Dedifferentiated amniotic fluid mesenchymal stem cell (primary cell): ENCODE results near the gene SVBP.

Experiments used
- DNase-seq: peaks from one replicate; pipeline ENCODE4 v3.0.0-alpha.2; 2016; ENCODE audit errors: extremely low spot score

SVBP gene

GRCh38 chr1:42806171-42806570 is 11.0 kb downstream of the SVBP start:
- no peak for DNase-seq

- no peak for DNase-seq
These were observed 15.2 kb downstream of the SVBP start for GRCh38 chr1:42801832-42802473.

DNA sequence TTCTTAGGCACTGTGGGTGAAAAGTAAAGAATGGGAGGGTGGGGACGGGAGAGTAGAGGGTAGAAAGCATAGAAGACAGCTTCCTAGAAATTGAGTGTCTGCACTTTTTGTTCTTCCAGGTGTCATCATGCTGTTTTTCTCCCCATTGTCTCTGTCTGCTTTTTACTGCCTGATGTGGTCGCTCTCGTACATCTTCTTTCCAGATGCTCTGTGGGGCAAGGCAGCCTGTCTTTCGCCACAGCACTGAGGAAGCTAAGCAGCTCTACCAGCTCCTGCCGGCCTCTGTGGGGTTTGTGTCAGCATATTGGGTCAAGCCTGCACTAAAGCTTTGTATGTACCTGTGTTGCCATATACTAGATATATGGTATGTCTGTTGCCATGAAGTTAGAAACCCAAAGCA is 19.2 kb downstream of the SVBP start:
- no peak for DNase-seq

DNA sequence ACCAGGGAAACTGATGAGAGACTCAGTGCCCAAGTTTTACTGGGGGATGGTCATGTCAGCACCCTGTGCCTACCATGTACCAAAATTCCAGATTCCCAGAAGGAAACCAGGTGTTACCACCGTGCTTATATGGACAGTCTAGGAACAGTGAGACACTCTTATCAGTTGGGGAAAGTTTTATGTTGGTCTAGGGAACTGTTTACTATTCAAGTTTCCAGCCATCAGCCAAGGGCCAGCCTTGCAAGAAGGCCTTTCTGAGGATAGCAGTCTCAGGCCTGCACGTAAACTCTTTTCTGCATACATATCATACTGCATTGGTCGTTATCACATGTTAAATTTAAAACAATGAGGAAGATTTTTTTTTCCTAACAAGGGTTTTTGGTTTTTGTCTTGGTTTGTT is 19.8 kb downstream of the SVBP start:
- DNase-seq = no peak

- no peak for DNase-seq
These were observed 23.4 kb downstream of the SVBP start for GRCh38 chr1:42793824-42794223.

GRCh38 chr1:42788021-42788420 is 29.2 kb downstream of the SVBP start:
- no peak for DNase-seq

GRCh38 chr1:42786097-42786496 is 31.1 kb downstream of the SVBP start:
- DNase-seq = no peak

DNA sequence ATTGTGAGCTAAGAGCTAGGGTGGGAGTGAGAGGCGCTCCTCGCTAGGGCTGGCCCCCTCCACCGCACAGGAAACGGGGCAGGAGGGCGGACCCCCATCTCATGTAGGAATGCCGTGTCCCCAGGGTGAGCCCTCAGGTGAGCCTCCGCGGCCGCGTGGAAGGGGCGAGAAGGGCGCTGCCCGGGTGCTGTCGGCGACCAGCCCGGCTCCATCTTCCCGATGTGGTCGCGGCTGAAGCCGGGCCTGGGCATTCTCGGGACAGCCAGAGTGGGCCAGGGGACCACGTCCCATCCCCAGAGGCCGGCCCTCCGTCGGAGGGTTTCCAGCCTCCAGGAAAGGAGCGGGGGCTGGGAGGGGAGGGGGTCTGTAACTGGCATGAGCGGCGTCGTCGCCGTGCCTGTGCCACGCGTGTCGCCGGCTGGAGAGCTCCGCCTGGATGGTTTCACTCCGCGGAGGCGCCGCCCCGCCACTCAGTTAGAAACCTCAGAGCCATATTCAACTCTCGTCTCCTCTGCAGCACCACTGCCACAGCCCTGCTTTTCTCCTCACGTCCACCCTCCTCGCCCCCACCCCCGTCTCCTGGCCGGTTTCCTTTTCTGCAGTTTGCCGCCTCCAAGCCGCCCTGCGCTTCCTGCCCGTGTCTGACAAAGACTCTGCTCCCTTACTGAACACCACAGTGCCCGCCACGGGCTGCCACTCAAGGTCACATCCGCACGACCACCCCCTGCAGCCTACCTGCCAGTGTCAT is 32.1 kb downstream of the SVBP start, which contains the start of gene TMEM269:
TMEM269 (plus strand) TSS at position 46 of the 748 bp plus-strand sequence. CDS start 4,903 bp downstream, outside the sequence.
- no peak for DNase-seq

GRCh38 chr1:42784547-42784945 is 32.7 kb downstream of the SVBP start:
- no peak for DNase-seq

DNA sequence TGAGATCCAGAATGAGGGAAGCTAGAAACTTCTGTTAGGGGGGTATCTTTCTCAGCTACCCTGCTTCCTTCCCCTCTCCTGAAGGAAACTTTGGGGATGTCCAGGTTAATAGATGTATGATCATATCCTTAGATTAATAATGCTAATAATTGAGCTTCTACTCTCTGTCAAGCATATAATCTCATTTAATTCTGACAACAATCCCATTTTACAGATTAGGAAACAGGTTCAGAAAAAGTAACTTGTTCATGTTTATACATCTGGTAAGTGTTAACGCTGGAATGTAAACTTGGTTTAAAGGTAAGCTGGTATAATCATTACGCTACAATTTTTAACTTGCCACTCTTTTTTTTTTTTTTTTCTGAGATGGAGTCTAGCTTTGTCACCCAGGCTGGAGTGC is 34.1 kb downstream of the SVBP start:
- DNase-seq = no peak

DNA sequence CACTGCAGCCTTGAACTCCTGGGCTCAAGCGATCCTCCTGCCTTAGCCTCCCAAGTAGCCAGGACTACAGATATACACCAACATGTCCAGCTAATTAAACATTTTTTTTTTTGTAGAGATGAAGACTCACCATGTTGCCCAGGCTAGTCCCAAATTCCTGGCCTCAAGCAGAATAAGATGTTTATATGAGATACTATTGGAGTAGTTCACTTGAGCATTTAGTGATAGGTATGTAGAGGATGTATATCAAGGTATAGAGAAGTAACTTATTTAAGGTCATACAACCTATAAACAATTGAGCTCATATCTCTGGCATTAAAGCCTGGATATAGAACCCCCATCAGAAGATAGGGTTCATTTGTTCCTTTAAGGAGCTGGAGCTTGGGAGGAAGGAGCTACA is 37.0 kb downstream of the SVBP start:
- DNase-seq = no peak

GRCh38 chr1:42779725-42780124 is 37.5 kb downstream of the SVBP start:
- DNase-seq = no peak

- DNase-seq = no peak
These were observed 39.3 kb downstream of the SVBP start for GRCh38 chr1:42777852-42778251.

- no peak for DNase-seq
These were observed 40.7 kb downstream of the SVBP start for GRCh38 chr1:42776502-42776901.

- DNase-seq = no peak
These were observed 42.2 kb downstream of the SVBP start for GRCh38 chr1:42774928-42775526.

DNA sequence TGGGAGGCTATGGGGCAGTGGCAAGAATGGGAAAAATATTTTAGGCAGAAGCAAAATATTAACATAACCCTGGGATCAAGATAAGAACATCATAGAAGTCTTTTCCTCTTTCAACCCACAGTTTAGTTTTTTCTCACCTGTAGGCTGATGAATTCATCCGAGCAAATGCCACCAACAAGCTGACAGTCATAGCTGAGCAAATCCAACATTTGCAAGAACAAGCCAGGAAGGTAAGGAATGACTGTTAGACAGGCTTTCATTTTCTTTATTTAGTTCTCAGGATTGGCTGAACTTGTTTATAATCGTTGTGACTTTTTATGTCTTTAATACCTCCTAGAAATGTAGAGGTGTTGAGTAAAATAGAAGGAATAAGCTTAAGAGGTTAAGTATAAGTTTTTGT is 43.8 kb downstream of the SVBP start:
- no peak for DNase-seq

DNA sequence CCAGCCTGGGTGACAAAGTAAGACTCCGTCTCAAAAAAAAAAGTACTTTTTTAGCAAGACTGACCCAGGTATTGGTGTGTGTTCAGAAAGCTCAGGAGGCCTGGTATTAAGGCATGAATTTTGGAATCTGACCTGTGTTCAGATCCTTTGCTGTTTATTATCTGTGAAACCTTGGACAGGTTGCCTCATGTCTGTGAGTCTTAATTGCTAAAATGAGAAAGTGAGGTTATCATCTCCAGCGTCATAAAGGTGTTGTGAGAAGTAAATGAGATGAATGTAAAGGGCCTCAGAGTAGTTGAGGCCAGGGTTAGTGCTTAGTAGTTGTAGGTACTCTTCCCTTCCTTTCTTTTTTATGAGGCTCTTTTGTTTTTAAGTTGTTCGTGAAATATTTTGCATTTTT is 47.4 kb downstream of the SVBP start:
- no peak for DNase-seq

GRCh38 chr1:42768172-42768571 is 49.0 kb downstream of the SVBP start:
- no peak for DNase-seq

- DNase-seq = no peak
These were observed 49.6 kb downstream of the SVBP start for GRCh38 chr1:42767510-42768000.

- peak; percentile 99 for DNase-seq
These were observed 50.3 kb downstream of the SVBP start, which contains the start of the genes C1orf50 and P3H1 for GRCh38 chr1:42766741-42767509. TSS of gene C1orf50 (plus strand) at chr1:42767249. CDS start at chr1:42767312, 63 bp downstream. TSS of gene P3H1 (minus strand) at chr1:42767028. CDS start at chr1:42766971, 57 bp downstream.

- DNase-seq = peak; percentile 76
These were observed 51.1 kb downstream of the SVBP start for GRCh38 chr1:42765832-42766740.
